BLaER1 treated with 17β-estradiol and CSF1 and Interleukin-3, amounts not matched to agents 10 nM and 100 nM (cell line): Measurements from ENCODE around the gene SH3GLB1.
"Not testable (repeated sequence)": the region's sequence is repeated elsewhere in the genome, so short reads cannot be mapped to it uniquely, and the experiment has no call there.

ENCODE experiments used
- H3K27ac ChIP-seq, 11 experiments: shearing (Covaris generic); formaldehyde crosslinking; 2 replicates each; pipeline ENCODE4 v1.8.1; 2022
- H3K27me3 ChIP-seq, 11 experiments: shearing (Covaris generic); formaldehyde crosslinking; 2 replicates each; pipeline ENCODE4 v1.8.1; 2022
- H3K36me3 ChIP-seq, 11 experiments: shearing (Covaris generic); formaldehyde crosslinking; 2 replicates each; pipeline ENCODE4 v1.8.1; 2022
- H3K4me1 ChIP-seq, 10 experiments: shearing (Covaris generic); formaldehyde crosslinking; 2 replicates each; pipeline ENCODE4 v1.8.1; 2022
- H3K4me2 ChIP-seq, 11 experiments: shearing (Covaris generic); formaldehyde crosslinking; 2 replicates each; pipeline ENCODE4 v1.8.1; 2022
- H3K4me3 ChIP-seq, 10 experiments: shearing (Covaris generic); formaldehyde crosslinking; 2 replicates each; pipeline ENCODE4 v1.8.1; 2022
- H3K9ac ChIP-seq, 11 experiments: shearing (Covaris generic); formaldehyde crosslinking; 2 replicates each; pipeline ENCODE4 v1.8.1; 2022
- H3K9me3 ChIP-seq, 11 experiments: shearing (Covaris generic); formaldehyde crosslinking; replicated peaks in 1 of 11; 2 replicates each; pipeline ENCODE4 v1.8.1; 2022
- H4K20me1 ChIP-seq, 11 experiments: shearing (Covaris generic); formaldehyde crosslinking; 2 replicates each; pipeline ENCODE4 v1.8.1; 2022
- Cebpa-rat ChIP-seq, 11 experiments: shearing (Covaris generic); IDR thresholded peaks; 2 replicates each; pipeline ENCODE4 v1.8.1; 2022

Gene SH3GLB1

DNA sequence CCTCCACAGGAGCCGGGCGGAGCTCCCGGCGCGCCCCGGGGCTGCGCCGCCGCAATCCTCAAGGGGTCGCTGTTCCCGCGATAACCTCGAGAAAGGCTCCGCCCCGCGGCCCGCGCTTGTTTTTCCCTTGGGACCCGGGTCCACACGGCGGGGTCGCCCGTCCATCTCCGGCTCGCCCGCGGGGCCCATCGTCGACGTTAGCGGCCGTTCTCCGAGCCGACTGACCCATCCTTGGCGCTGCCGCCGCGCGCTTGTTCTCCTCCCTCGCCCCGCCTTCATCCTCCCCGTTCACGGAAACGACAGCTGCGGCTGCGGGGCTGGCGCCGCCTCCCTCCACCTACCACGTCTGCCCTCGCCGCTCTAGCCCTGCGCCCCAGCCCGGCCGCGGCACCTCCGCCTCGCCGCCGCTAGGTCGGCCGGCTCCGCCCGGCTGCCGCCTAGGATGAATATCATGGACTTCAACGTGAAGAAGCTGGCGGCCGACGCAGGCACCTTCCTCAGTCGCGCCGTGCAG, at the start of gene SH3GLB1:
Gene SH3GLB1, plus strand, starts transcription at position 119 of the 514 bp plus-strand sequence. Its CDS starts 324 bp downstream, at position 443.
- H3K36me3 ChIP-seq: peaks cover 1 to 27% (median 19%) of the 10 kb centered on the region in 11 experiments; a peak in 15 of 22 replicates
- H3K9ac ChIP-seq: peak within 1 kb of the TSS; percentile 94 to 98 (median 97)
- peaks cover 19 to 46% (median 39%) of the 10 kb centered on the region in 11 experiments; a peak in 21 of 22 replicates for H4K20me1 ChIP-seq
- no peaks in the 10 kb centered on the region for H3K27me3 ChIP-seq
- peak within 1 kb of the TSS; percentile 81 to 94 (median 90) for H3K4me3 ChIP-seq
- no peak for TF ChIP-seq Cebpa-rat (IDR thresholded peaks at IDR 0.05)
- H3K27ac ChIP-seq: peak within 1 kb of the TSS; percentile 95 to 98 (median 96)
- H3K9me3 ChIP-seq: no peaks in the 10 kb centered on the region
- H3K4me2 ChIP-seq: peak within 1 kb of the TSS; percentile 84 to 100 (median 91)
- H3K4me1 ChIP-seq: peaks cover 25 to 53% (median 33%) of the 10 kb centered on the region in 10 experiments

- H3K27ac ChIP-seq, H3K4me1 ChIP-seq, H3K4me3 ChIP-seq, H3K27me3 ChIP-seq, H3K4me2 ChIP-seq, H4K20me1 ChIP-seq, H3K9me3 ChIP-seq, H3K9ac ChIP-seq, H3K36me3 ChIP-seq: not testable (repeated sequence)
These were observed 46.0 kb upstream of the SH3GLB1 start for GRCh38 chr1:86658381-86658780.

DNA sequence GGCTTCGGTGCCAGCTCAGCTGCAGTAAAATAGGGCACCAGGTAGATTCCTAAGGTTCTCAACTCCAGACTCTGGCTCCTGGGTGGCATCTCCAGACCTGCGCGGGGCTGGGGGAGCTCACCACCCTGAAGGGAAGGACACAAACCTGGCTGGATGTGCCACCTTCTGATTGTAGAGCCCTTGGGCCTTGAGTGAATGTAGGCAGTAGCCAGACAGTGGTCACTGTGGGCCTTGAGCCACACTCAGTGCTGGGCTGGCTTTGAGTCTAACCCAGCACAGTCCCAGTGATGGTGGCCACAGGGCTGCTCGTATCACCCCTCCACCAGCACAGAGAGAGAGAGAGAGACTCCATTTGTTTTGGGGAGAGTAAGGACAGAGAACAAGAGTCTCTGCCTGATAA, 38.0 kb upstream of the SH3GLB1 start:
- Histone ChIP-seq H3K9ac (no peak overlapping the region), H3K4me2 (no peak overlapping the region), H3K4me1 (peaks cover 0 to 6% (median 0%) of the 10 kb centered on the region in 10 experiments; a peak in 3 of 20 replicates), H3K27ac (no peak overlapping the region), H4K20me1 (no peaks in the 10 kb centered on the region), H3K9me3 (peaks cover 0 to 17% (median 0%) of the 10 kb centered on the region in 11 experiments; a peak in 7 of 22 replicates), H3K27me3 (no peaks in the 10 kb centered on the region), H3K4me3 (no peak overlapping the region), H3K36me3 (no peaks in the 10 kb centered on the region)
- TF ChIP-seq Cebpa-rat (IDR thresholded peaks at IDR 0.05): no peak

GRCh38 chr1:86687595-86687994, 16.8 kb upstream of the SH3GLB1 start:
- Histone ChIP-seq H3K4me3 (no peak overlapping the region), H3K27me3 (no peaks in the 10 kb centered on the region), H3K4me1 (no peaks in the 10 kb centered on the region), H3K27ac (no peak overlapping the region), H3K9ac (no peak overlapping the region), H3K9me3 (no peaks in the 10 kb centered on the region), H3K36me3 (no peaks in the 10 kb centered on the region), H4K20me1 (no peaks in the 10 kb centered on the region), H3K4me2 (no peak overlapping the region)
- no peak for TF ChIP-seq Cebpa-rat (IDR thresholded peaks at IDR 0.05)

- H3K4me2 ChIP-seq: no peak overlapping the region
- TF ChIP-seq Cebpa-rat (IDR thresholded peaks at IDR 0.05): no peak
- H3K36me3 ChIP-seq: no peaks in the 10 kb centered on the region
- no peak overlapping the region for H3K9ac ChIP-seq
- no peak overlapping the region for H3K27ac ChIP-seq
- no peaks in the 10 kb centered on the region for H3K27me3 ChIP-seq
- no peaks in the 10 kb centered on the region for H4K20me1 ChIP-seq
- no peaks in the 10 kb centered on the region for H3K4me1 ChIP-seq
- H3K9me3 ChIP-seq: no peaks in the 10 kb centered on the region
- no peak overlapping the region for H3K4me3 ChIP-seq
These were observed 11.7 kb upstream of the SH3GLB1 start for GRCh38 chr1:86692641-86693040.

DNA sequence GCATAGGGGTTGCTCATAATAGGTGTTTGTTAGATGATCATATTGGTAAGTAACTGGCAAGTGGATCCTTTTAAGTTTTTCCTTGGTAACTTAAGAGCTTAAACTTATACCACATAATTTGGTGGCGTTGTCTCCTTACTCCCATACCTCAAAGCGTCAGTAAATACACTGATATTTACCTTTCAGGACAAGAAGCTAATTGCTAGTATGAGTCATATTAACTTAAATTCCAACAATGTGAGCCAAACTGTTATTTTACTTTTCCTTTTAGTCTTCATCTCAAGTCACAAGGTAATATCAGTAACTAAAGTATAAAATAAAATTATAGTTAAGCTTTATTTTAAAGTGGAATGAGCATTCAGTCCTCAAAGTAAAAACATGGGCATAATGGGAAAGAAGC, 9.0 kb upstream of the SH3GLB1 start:
- Histone ChIP-seq H4K20me1 (no peaks in the 10 kb centered on the region), H3K36me3 (no peaks in the 10 kb centered on the region), H3K9me3 (no peaks in the 10 kb centered on the region), H3K27me3 (no peaks in the 10 kb centered on the region), H3K4me1 (no peaks in the 10 kb centered on the region), H3K4me3 (no peak overlapping the region), H3K9ac (no peak overlapping the region), H3K4me2 (no peak overlapping the region), H3K27ac (no peak overlapping the region)
- no peak for TF ChIP-seq Cebpa-rat (IDR thresholded peaks at IDR 0.05)

GRCh38 chr1:86696522-86696921, 7.9 kb upstream of the SH3GLB1 start:
- H3K9me3 ChIP-seq: no peaks in the 10 kb centered on the region
- H4K20me1 ChIP-seq: no peaks in the 10 kb centered on the region
- H3K27me3 ChIP-seq: no peaks in the 10 kb centered on the region
- no peak overlapping the region for H3K27ac ChIP-seq
- H3K4me2 ChIP-seq: no peak overlapping the region
- peaks cover 0 to 7% (median 0%) of the 10 kb centered on the region in 10 experiments; a peak in 3 of 20 replicates for H3K4me1 ChIP-seq
- no peak overlapping the region for H3K4me3 ChIP-seq
- H3K9ac ChIP-seq: no peak overlapping the region
- no peak for TF ChIP-seq Cebpa-rat (IDR thresholded peaks at IDR 0.05)
- H3K36me3 ChIP-seq: no peaks in the 10 kb centered on the region

DNA sequence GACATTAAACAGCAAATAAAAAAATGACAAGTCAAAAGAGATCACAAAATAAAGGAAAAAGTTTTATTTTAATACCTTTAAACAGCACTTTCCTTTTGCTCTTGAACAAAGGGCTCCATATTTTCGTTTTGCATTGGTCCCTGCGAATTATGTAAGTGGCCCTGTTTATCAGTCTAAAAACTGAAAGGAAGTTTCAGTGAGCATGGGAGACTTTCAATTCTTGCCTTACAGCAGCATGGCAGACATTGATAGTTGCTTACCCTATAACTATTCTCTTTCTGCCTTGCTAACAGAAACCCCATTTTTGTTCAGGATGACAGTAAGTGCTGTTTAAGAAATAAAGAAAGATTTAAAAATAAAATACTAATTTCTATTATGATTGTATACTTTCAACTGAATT, 5.2 kb upstream of the SH3GLB1 start:
- no peaks in the 10 kb centered on the region for H3K9me3 ChIP-seq
- no peak overlapping the region for H3K9ac ChIP-seq
- no peak overlapping the region for H3K4me2 ChIP-seq
- no peaks in the 10 kb centered on the region for H3K36me3 ChIP-seq
- H3K27ac ChIP-seq: no peak overlapping the region
- H3K4me1 ChIP-seq: peaks cover 8 to 28% (median 13%) of the 10 kb centered on the region in 10 experiments; a peak in 15 of 20 replicates
- H3K4me3 ChIP-seq: no peak overlapping the region
- H4K20me1 ChIP-seq: no peaks in the 10 kb centered on the region
- no peaks in the 10 kb centered on the region for H3K27me3 ChIP-seq
- TF ChIP-seq Cebpa-rat (IDR thresholded peaks at IDR 0.05): no peak

DNA sequence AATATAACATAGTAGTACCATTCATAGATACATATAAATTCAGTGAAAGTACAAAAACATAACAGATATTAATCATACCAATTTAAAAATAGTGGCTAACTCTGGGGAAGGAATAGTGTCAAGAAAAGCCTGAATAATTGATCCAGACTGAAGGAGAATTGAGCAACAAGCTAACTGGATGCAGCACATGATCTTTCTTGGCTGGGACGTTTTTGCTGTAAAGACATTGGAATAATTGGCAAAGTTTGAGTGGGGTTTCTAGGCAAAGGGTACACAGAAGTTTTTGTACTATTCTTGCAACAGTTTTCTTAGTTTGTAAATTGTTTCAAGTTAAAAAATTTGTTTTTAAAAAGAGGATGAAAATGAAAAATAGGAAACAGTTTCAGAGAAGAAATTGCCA, 2.6 kb upstream of the SH3GLB1 start:
- Histone ChIP-seq H3K4me3 (no peak overlapping the region), H4K20me1 (peaks cover 5 to 20% (median 13%) of the 10 kb centered on the region in 11 experiments; a peak in 16 of 22 replicates), H3K27me3 (no peaks in the 10 kb centered on the region), H3K4me2 (peak overlapping the region in 3 of 11 experiments; percentile 84 to 96 (median 92); a peak in 4 of 22 replicates), H3K4me1 (peaks cover 17 to 28% (median 21%) of the 10 kb centered on the region in 10 experiments), H3K27ac (no peak overlapping the region), H3K9ac (no peak overlapping the region), H3K36me3 (no peaks in the 10 kb centered on the region), H3K9me3 (no peaks in the 10 kb centered on the region)
- TF ChIP-seq Cebpa-rat (IDR thresholded peaks at IDR 0.05): no peak

DNA sequence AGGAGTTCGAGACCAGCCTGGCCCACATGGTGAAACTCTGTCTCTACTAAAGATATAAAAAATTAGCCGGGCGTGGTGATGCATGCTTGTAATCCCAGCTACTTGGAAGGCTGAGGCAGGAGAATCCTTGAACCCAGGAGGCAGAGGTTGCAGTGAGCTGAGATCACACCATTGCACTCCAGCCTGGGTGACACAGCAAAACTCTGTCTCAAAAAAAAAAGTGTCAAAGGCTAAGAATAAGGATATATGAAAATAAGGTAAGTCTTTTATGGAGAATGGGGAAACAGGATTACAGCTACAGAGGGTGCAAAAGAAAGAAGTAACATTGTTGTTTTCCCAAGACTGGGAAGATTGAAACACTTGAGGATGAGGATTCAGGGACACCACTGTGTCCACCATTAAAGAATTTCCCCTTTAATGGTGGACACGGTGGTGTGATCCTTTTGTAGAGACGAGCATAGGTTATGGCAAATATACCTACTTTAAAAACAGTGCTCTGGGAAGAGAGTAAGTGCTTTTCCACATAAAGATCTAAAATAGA, 1.4 kb upstream of the SH3GLB1 start:
- peak overlapping the region; percentile 69 to 96 (median 84) for H3K4me2 ChIP-seq

More for the DNA sequence above, 1.4 kb upstream of the SH3GLB1 start:
- not testable (repeated sequence) for H3K9me3 ChIP-seq, H3K27me3 ChIP-seq
- peaks cover 0 to 12% (median 9%) of the 10 kb centered on the region in 11 experiments; a peak in 11 of 22 replicates for H3K36me3 ChIP-seq
- peaks cover 13 to 32% (median 26%) of the 10 kb centered on the region in 11 experiments; a peak in 20 of 22 replicates for H4K20me1 ChIP-seq
- H3K9ac ChIP-seq: peak overlapping the region in 10 of 11 experiments; percentile 94 to 98 (median 96); a peak in 16 of 22 replicates
- peaks cover 25 to 38% (median 31%) of the 10 kb centered on the region in 10 experiments for H3K4me1 ChIP-seq
- peak overlapping the region; percentile 81 to 94 (median 90); a peak in 16 of 20 replicates for H3K4me3 ChIP-seq
- peak overlapping the region in 8 of 11 experiments; percentile 95 to 98 (median 96); a peak in 12 of 22 replicates for H3K27ac ChIP-seq
